Breast epithelium (tissue), 3 donors: ENCODE results near the gene CPNE9.

Experiments used
- POLR2A ChIP-seq: fragments of 450-650 bp; IDR thresholded peaks from one replicate; pipeline ENCODE4 v1.6.1; 2016; ENCODE audit warnings: antibody characterized with exemption, mild to moderate bottlenecking, moderate library complexity
- POLR2AphosphoS5 ChIP-seq, 3 donors: sonication (generic); formaldehyde crosslinking; IDR thresholded peaks; one replicate each; pipeline ENCODE4 v1.6.1; 2017; ENCODE audit warnings: antibody characterized with exemption in 3 of 3
- TF ChIP-seq, protein P1 (sequence below), 3 donors: fragments of 450-650 bp; IDR thresholded peaks; one replicate each; pipeline ENCODE4 v1.5.1; 2016 to 2017; ENCODE audit warnings: antibody characterized with exemption in 3 of 3, mild to moderate bottlenecking in 3 of 3, moderate library complexity in 3 of 3

DNA sequence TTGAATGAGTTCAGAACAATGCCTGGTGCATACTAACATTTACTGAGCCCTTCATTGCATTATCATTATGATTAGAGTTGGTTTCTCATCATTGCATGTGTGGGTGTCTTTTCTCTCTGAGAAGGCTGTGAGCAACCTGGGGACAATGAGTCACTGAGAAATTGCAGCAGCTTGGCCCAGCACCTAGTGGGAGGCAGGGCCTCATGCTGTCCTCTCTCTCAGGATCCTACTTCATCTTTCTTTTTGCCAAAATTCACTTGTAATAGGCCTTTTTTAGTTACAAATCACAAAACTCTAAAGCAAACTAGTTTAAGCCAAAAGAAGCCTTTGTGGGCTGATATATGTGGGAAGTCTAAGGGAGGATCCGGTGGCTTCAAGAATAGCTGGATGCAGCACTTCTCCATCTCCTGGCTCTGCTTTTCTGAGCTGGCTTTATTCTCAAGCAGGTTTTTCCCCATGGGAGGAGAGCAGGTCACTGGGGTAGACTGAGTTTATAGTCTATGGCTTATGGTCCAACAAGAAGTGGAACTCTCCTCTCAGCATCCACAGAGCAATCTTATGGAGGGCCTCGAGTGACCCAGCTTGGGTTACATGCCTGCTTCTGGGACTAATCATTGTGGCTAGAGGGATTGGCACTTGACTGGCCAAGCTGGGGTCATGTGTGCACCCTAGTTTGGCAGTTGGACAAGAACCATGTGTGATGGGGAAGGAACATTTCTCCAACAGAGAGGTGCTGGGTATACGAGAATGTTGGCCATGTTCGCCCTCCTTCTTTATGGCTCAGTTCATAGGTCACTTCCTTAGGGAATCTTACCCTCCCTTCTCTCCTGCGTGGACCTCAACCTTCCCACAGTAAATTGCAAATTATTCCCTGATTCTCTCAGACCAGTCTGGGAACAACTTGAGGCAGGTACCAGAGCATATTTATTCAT is 74.8 kb downstream of the CPNE9 start:
- TF ChIP-seq, protein P1, sequence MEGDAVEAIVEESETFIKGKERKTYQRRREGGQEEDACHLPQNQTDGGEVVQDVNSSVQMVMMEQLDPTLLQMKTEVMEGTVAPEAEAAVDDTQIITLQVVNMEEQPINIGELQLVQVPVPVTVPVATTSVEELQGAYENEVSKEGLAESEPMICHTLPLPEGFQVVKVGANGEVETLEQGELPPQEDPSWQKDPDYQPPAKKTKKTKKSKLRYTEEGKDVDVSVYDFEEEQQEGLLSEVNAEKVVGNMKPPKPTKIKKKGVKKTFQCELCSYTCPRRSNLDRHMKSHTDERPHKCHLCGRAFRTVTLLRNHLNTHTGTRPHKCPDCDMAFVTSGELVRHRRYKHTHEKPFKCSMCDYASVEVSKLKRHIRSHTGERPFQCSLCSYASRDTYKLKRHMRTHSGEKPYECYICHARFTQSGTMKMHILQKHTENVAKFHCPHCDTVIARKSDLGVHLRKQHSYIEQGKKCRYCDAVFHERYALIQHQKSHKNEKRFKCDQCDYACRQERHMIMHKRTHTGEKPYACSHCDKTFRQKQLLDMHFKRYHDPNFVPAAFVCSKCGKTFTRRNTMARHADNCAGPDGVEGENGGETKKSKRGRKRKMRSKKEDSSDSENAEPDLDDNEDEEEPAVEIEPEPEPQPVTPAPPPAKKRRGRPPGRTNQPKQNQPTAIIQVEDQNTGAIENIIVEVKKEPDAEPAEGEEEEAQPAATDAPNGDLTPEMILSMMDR (IDR thresholded peaks at IDR 0.05): no peak
- TF ChIP-seq POLR2A (no peak), POLR2AphosphoS5 (IDR thresholded peaks at IDR 0.05) (no peak)
